GM12891 (cell line): ENCODE results near the gene TEAD4.

Source experiments
- PAX5 ChIP-seq: IDR thresholded peaks from 2 replicates; pipeline ENCODE4 v1.6.1; 2011; ENCODE audit warnings: low read length, moderate library complexity, mild to moderate bottlenecking; ENCODE audit not compliant: insufficient read depth, severe bottlenecking
- POLR2A ChIP-seq: IDR thresholded peaks from 2 replicates; pipeline ENCODE4 v1.6.1; 2011; ENCODE audit warnings: low read depth, low read length, control low read depth
- POLR2AphosphoS5 ChIP-seq: IDR thresholded peaks from 2 replicates; pipeline ENCODE4 v1.6.1; 2011; ENCODE audit warnings: low read depth, low read length, control low read depth
- POU2F2 ChIP-seq: IDR thresholded peaks from 2 replicates; pipeline ENCODE4 v1.6.1; 2011; ENCODE audit warnings: low read depth, mild to moderate bottlenecking, control low read depth, low read length, moderate library complexity
- SPI1 ChIP-seq: IDR thresholded peaks from 2 replicates; pipeline ENCODE4 v1.6.1; 2011; ENCODE audit warnings: low read depth, low read length, control low read depth
- TAF1 ChIP-seq: IDR thresholded peaks from 2 replicates; pipeline ENCODE4 v1.6.1; 2011; ENCODE audit warnings: low read depth, low read length, control low read depth

DNA sequence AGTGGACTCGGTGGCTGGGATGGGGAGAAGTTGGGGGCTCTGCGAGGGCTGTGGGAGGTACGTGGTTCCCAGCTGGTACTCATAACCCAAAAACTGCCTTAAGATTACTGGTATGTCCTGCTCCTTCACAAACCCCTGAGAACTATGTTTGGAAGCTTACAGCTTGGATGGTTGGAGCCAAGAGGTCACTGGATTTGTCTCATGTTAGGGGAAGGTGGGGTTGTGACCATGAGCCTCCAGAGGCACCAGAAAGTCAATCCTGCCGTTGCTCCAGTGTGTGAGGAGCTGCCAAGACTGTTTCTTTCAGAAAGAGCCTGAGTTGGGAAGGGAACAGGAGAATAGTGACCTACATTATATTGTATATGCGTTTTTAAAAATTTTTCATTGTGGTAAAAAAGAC lies 33.5 kb downstream of the TEAD4 start:
- no peak for TF ChIP-seq POLR2AphosphoS5
- TF ChIP-seq POLR2A = no peak
- no peak for TF ChIP-seq TAF1
- no peak for TF ChIP-seq POU2F2
- no peak for TF ChIP-seq SPI1
- no peak for TF ChIP-seq PAX5
